ENCODE data around the gene APPBP2. TPM values are rescaled to one million over a fixed set of nuclear protein-coding genes. Genes with fewer than 3 reads are reported as not detected.

Gene APPBP2
- total and polyA plus RNA-seq, 2 of the 8 experiments (the other 6 are each of a cell fraction or from before 2014, with no cell fraction given): 3.3 to 18.0 TPM

GRCh38 chr17:60491771-60492170 lies 34.3 kb downstream of the APPBP2 start (continued):
- TF ChIP-seq, protein P1, sequence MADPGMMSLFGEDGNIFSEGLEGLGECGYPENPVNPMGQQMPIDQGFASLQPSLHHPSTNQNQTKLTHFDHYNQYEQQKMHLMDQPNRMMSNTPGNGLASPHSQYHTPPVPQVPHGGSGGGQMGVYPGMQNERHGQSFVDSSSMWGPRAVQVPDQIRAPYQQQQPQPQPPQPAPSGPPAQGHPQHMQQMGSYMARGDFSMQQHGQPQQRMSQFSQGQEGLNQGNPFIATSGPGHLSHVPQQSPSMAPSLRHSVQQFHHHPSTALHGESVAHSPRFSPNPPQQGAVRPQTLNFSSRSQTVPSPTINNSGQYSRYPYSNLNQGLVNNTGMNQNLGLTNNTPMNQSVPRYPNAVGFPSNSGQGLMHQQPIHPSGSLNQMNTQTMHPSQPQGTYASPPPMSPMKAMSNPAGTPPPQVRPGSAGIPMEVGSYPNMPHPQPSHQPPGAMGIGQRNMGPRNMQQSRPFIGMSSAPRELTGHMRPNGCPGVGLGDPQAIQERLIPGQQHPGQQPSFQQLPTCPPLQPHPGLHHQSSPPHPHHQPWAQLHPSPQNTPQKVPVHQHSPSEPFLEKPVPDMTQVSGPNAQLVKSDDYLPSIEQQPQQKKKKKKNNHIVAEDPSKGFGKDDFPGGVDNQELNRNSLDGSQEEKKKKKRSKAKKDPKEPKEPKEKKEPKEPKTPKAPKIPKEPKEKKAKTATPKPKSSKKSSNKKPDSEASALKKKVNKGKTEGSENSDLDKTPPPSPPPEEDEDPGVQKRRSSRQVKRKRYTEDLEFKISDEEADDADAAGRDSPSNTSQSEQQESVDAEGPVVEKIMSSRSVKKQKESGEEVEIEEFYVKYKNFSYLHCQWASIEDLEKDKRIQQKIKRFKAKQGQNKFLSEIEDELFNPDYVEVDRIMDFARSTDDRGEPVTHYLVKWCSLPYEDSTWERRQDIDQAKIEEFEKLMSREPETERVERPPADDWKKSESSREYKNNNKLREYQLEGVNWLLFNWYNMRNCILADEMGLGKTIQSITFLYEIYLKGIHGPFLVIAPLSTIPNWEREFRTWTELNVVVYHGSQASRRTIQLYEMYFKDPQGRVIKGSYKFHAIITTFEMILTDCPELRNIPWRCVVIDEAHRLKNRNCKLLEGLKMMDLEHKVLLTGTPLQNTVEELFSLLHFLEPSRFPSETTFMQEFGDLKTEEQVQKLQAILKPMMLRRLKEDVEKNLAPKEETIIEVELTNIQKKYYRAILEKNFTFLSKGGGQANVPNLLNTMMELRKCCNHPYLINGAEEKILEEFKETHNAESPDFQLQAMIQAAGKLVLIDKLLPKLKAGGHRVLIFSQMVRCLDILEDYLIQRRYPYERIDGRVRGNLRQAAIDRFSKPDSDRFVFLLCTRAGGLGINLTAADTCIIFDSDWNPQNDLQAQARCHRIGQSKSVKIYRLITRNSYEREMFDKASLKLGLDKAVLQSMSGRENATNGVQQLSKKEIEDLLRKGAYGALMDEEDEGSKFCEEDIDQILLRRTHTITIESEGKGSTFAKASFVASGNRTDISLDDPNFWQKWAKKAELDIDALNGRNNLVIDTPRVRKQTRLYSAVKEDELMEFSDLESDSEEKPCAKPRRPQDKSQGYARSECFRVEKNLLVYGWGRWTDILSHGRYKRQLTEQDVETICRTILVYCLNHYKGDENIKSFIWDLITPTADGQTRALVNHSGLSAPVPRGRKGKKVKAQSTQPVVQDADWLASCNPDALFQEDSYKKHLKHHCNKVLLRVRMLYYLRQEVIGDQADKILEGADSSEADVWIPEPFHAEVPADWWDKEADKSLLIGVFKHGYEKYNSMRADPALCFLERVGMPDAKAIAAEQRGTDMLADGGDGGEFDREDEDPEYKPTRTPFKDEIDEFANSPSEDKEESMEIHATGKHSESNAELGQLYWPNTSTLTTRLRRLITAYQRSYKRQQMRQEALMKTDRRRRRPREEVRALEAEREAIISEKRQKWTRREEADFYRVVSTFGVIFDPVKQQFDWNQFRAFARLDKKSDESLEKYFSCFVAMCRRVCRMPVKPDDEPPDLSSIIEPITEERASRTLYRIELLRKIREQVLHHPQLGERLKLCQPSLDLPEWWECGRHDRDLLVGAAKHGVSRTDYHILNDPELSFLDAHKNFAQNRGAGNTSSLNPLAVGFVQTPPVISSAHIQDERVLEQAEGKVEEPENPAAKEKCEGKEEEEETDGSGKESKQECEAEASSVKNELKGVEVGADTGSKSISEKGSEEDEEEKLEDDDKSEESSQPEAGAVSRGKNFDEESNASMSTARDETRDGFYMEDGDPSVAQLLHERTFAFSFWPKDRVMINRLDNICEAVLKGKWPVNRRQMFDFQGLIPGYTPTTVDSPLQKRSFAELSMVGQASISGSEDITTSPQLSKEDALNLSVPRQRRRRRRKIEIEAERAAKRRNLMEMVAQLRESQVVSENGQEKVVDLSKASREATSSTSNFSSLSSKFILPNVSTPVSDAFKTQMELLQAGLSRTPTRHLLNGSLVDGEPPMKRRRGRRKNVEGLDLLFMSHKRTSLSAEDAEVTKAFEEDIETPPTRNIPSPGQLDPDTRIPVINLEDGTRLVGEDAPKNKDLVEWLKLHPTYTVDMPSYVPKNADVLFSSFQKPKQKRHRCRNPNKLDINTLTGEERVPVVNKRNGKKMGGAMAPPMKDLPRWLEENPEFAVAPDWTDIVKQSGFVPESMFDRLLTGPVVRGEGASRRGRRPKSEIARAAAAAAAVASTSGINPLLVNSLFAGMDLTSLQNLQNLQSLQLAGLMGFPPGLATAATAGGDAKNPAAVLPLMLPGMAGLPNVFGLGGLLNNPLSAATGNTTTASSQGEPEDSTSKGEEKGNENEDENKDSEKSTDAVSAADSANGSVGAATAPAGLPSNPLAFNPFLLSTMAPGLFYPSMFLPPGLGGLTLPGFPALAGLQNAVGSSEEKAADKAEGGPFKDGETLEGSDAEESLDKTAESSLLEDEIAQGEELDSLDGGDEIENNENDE (IDR thresholded peaks at IDR 0.05; ENCODE audit: insufficient replicate concordance, low read length): no peak
- TF ChIP-seq KDM4A (IDR thresholded peaks at IDR 0.05; ENCODE audit: low read depth, low read length, severe bottlenecking) (no peak), USF2 (IDR thresholded peaks at IDR 0.05; ENCODE audit: low read length) (no peak)

Measured in H1 (cell line).